Activated CD4-positive, alpha-beta memory T cell treated with anti-CD3 and anti-CD28 coated beads, Interleukin-2, amount 10 ng/mL, durations not matched to agents 7 days and 5 days (primary cell): Measurements from ENCODE around the gene CTNS. TPM values are rescaled to one million over a fixed set of nuclear protein-coding genes. Genes with fewer than 3 reads are reported as not detected.

Experiments used
- total RNA-seq, 2 experiments: library from RNA; stranded (reverse); gene quantifications; one replicate each; pipeline ENCODE4 v1.2.3, GENCODE V29; 2021

Gene CTNS
- total RNA-seq, 2 experiments from 2014 or later, result 24.5 to 26.5 TPM

Other genes with a start within 250 kb of the CTNS start
- gene OR1E1, start 238.3 kb upstream of the CTNS start, total RNA-seq, result not detected
- not detected for gene OR3A3, start 225.4 kb upstream of the CTNS start, total RNA-seq
- not detected for gene OR1E2, start 202.9 kb upstream of the CTNS start, total RNA-seq
- not detected for gene SPATA22, start 164.9 kb upstream of the CTNS start, total RNA-seq
- gene ASPA, start 160.8 kb upstream of the CTNS start, total RNA-seq, result not detected
- under 1 TPM; 0.13 to 0.43 TPM for gene TRPV3, start 78.9 kb upstream of the CTNS start, total RNA-seq
- 1 to 10 TPM; 3.8 to 5.1 TPM for gene TRPV1, start 27.3 kb upstream of the CTNS start, total RNA-seq
- 10 to 100 TPM; 10.4 TPM for gene SHPK, start 510 bp upstream of the CTNS start, total RNA-seq
- 10 to 100 TPM; 23.2 to 25.0 TPM for gene TAX1BP3, start 31.8 kb downstream of the CTNS start, total RNA-seq
- 10 to 100 TPM; 40.4 to 41.6 TPM for gene EMC6, start 32.1 kb downstream of the CTNS start, total RNA-seq
- 10 to 100 TPM; 30.8 to 31.1 TPM for gene P2RX5, start 59.4 kb downstream of the CTNS start, total RNA-seq
- 10 to 100 TPM; 23.8 to 25.2 TPM for gene HASPIN, start 87.1 kb downstream of the CTNS start, total RNA-seq
- 10 to 100 TPM; 20.0 to 22.0 TPM for gene ITGAE, start 164.4 kb downstream of the CTNS start, total RNA-seq
- 10 to 100 TPM; 42.8 to 43.9 TPM for gene NCBP3, start 209.5 kb downstream of the CTNS start, total RNA-seq